Lower lobe of right lung (tissue), 2 donors: ENCODE data around the gene MID1. TPM values are rescaled to one million over a fixed set of nuclear protein-coding genes. Genes with fewer than 3 reads are reported as not detected.

Source experiments
- ATAC-seq, 2 donors: fragments of 200-7000 bp; cut with Tn5 transposase; one replicate each; pipeline ENCODE4 v1.9.1; 2020 to 2022; ENCODE audit warnings: mild to moderate bottlenecking in 2 of 2, moderate library complexity in 2 of 2
- DNase-seq: peaks from one replicate; pipeline ENCODE4 v3.0.0-alpha.2; 2020
- H3K27ac ChIP-seq: fragments of 200-600 bp; one replicate; pipeline ENCODE4 v1.8.0; 2022
- H3K27me3 ChIP-seq: fragments of 200-600 bp; one replicate; pipeline ENCODE4 v1.8.0; 2022; ENCODE audit warnings: low read depth
- H3K36me3 ChIP-seq: fragments of 200-600 bp; one replicate; pipeline ENCODE4 v1.8.0; 2022; ENCODE audit warnings: mild to moderate bottlenecking
- H3K4me1 ChIP-seq: fragments of 200-600 bp; one replicate; pipeline ENCODE4 v1.8.0; 2022
- H3K4me3 ChIP-seq: fragments of 200-600 bp; one replicate; pipeline ENCODE4 v1.8.0; 2022; ENCODE audit warnings: mild to moderate bottlenecking
- H3K9me3 ChIP-seq: fragments of 200-600 bp; one replicate; pipeline ENCODE4 v1.8.0; 2022
- CTCF ChIP-seq: fragments of 200-600 bp; IDR thresholded peaks from one replicate; pipeline ENCODE4 v1.8.0; 2022; ENCODE audit warnings: antibody characterized with exemption, mild to moderate bottlenecking
- intact Hi-C: fragments of 100-400 bp; cut with DNase I; formaldehyde crosslinking; loops from one replicate; pipeline ENCODE4 v1.11.0; 2022
- total RNA-seq: library from RNA; stranded (reverse); fragmentation: NEBNext Ultra II Directional; extraction: Animal tissue kit (Norgen Biotek cat#: 25700); gene quantifications from one replicate; pipeline ENCODE4 v1.2.1, GENCODE V29; 2021
- donor health status: DM: no; HTN: yes; CAD: no; lungs with severe emphysema.

Gene MID1
- total RNA-seq, 1 donor from 2014 or later, result 24.9 TPM

GRCh38 chrX:10636337-10636736 lies 16.0 kb upstream of the MID1 start:
- no peak overlapping the region for H3K27ac ChIP-seq
- no peaks in the 10 kb centered on the region for H3K27me3 ChIP-seq
- no peaks in the 10 kb centered on the region for H3K9me3 ChIP-seq
- no peak for DNase-seq
- H3K4me3 ChIP-seq, result no peak overlapping the region
- H3K36me3 ChIP-seq, result no peaks in the 10 kb centered on the region
- peak; percentile 49 for TF ChIP-seq CTCF
- peak; percentile 48 to 71 for ATAC-seq
- intact Hi-C loops, result no loop called here
- no peaks in the 10 kb centered on the region for H3K4me1 ChIP-seq

GRCh38 chrX:10634392-10635161 lies 14.2 kb upstream of the MID1 start:
- no peak for ATAC-seq
- no peaks in the 10 kb centered on the region for H3K27me3 ChIP-seq
- no peaks in the 10 kb centered on the region for H3K4me1 ChIP-seq
- intact Hi-C loops, result no loop called here
- H3K36me3 ChIP-seq, result no peaks in the 10 kb centered on the region
- no peaks in the 10 kb centered on the region for H3K9me3 ChIP-seq
- TF ChIP-seq CTCF, result no peak
- H3K27ac ChIP-seq, result no peak overlapping the region
- no peak overlapping the region for H3K4me3 ChIP-seq
- DNase-seq, result no peak

- Histone ChIP-seq H3K36me3 (no peaks in the 10 kb centered on the region), H3K4me1 (no peaks in the 10 kb centered on the region), H3K9me3 (no peaks in the 10 kb centered on the region), H3K4me3 (no peak overlapping the region), H3K27ac (no peak overlapping the region), H3K27me3 (no peaks in the 10 kb centered on the region)
- intact Hi-C loops, result no loop called here
- DNase-seq (no peak), ATAC-seq (peak; percentile 59 to 81)
- TF ChIP-seq CTCF, result no peak
Observed at GRCh38 chrX:10633722-10634121, 13.3 kb upstream of the MID1 start.

- no peak for TF ChIP-seq CTCF
- no peaks in the 10 kb centered on the region for H3K36me3 ChIP-seq
- no peak for DNase-seq
- ATAC-seq, result no peak
- H3K4me1 ChIP-seq, result no peaks in the 10 kb centered on the region
- H3K27me3 ChIP-seq, result no peaks in the 10 kb centered on the region
- no peak overlapping the region for H3K4me3 ChIP-seq
- intact Hi-C loops, result no loop called here
- no peaks in the 10 kb centered on the region for H3K9me3 ChIP-seq
- no peak overlapping the region for H3K27ac ChIP-seq
Observed at GRCh38 chrX:10631416-10632145, 11.2 kb upstream of the MID1 start.

GRCh38 chrX:10630320-10630719 lies 9.9 kb upstream of the MID1 start:
- H3K27me3 ChIP-seq, result no peaks in the 10 kb centered on the region
- intact Hi-C loops, result no loop called here
- TF ChIP-seq CTCF, result no peak
- no peak overlapping the region for H3K27ac ChIP-seq
- no peaks in the 10 kb centered on the region for H3K36me3 ChIP-seq
- H3K9me3 ChIP-seq, result no peaks in the 10 kb centered on the region
- H3K4me3 ChIP-seq, result no peak overlapping the region
- no peaks in the 10 kb centered on the region for H3K4me1 ChIP-seq
- ATAC-seq (no peak), DNase-seq (no peak)
